NT2/D1 (cell line): ENCODE results near the gene PARD6B.

Experiments used
- YY1 ChIP-seq: IDR thresholded peaks from 2 replicates; pipeline ENCODE4 v1.6.1; 2011; ENCODE audit not compliant: insufficient read length, insufficient read depth
- ZNF274 ChIP-seq: IDR thresholded peaks from 2 replicates; pipeline ENCODE4 v1.6.1; 2011; ENCODE audit warnings: mild to moderate bottlenecking, low read depth, low read length

DNA sequence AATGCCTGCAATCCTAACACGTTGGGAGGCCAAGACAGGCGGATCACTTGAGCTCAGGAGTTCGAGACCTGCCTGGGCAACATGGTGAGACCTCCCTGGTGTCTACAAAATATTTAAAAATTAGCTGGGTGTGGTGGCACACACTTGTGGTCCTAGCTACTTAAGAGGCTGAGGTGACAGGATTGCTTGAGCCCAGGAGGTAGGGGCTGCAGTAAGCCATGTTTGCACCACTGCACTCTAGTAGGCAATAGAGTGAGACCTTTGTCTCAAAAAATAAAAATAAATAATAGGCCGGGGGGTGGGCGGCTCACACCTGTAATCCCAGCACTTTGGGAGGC lies 21.8 kb upstream of the PARD6B start:
- no peak for TF ChIP-seq ZNF274
- no peak for TF ChIP-seq YY1
